GM12865 (cell line): ENCODE results near the gene IQGAP3.

ENCODE experiments used
- DNase-seq: peaks from one replicate; pipeline ENCODE4 v3.0.0; 2010; ENCODE audit warnings: low read depth
- H3K4me3 ChIP-seq: 2 replicates; pipeline ENCODE4 v1.5.1; 2011; ENCODE audit warnings: mild to moderate bottlenecking, low read depth, low read length, control low read depth
- TF ChIP-seq, protein P1 (sequence below): IDR thresholded peaks from 2 replicates; pipeline ENCODE4 v1.5.1; 2011; ENCODE audit warnings: low read length, control low read depth, low read depth, inconsistent platforms; ENCODE audit not compliant: insufficient read depth; ENCODE audit errors: missing control alignments

The IQGAP3 gene

GRCh38 chr1:156586892-156587477 lies 14.6 kb upstream of the IQGAP3 start:
- no peak overlapping the region for H3K4me3 ChIP-seq
- no peak for DNase-seq
- TF ChIP-seq, protein P1, sequence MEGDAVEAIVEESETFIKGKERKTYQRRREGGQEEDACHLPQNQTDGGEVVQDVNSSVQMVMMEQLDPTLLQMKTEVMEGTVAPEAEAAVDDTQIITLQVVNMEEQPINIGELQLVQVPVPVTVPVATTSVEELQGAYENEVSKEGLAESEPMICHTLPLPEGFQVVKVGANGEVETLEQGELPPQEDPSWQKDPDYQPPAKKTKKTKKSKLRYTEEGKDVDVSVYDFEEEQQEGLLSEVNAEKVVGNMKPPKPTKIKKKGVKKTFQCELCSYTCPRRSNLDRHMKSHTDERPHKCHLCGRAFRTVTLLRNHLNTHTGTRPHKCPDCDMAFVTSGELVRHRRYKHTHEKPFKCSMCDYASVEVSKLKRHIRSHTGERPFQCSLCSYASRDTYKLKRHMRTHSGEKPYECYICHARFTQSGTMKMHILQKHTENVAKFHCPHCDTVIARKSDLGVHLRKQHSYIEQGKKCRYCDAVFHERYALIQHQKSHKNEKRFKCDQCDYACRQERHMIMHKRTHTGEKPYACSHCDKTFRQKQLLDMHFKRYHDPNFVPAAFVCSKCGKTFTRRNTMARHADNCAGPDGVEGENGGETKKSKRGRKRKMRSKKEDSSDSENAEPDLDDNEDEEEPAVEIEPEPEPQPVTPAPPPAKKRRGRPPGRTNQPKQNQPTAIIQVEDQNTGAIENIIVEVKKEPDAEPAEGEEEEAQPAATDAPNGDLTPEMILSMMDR: no peak

DNA sequence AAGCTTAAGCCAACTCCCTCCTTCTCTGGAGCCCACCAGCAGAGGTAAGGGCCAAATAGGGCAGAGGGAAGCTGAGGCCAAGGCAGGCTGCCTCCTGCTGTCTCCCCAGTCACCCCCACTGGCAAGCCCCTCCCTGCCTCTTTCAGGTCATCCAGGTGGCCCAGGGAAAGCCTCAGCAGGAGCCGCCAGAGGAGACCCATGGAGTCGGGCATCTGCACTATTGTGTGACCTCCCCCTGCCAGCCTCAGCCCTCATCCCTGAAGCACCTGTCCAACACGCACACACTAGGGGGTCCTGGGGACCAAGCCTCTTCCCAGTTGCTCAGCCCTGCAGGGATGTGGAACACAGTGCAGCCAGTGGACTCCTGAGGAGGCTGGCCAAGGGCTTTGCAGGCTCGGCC lies 14.0 kb upstream of the IQGAP3 start:
- TF ChIP-seq, protein P1: no peak
- no peak overlapping the region for H3K4me3 ChIP-seq
- no peak for DNase-seq

DNA sequence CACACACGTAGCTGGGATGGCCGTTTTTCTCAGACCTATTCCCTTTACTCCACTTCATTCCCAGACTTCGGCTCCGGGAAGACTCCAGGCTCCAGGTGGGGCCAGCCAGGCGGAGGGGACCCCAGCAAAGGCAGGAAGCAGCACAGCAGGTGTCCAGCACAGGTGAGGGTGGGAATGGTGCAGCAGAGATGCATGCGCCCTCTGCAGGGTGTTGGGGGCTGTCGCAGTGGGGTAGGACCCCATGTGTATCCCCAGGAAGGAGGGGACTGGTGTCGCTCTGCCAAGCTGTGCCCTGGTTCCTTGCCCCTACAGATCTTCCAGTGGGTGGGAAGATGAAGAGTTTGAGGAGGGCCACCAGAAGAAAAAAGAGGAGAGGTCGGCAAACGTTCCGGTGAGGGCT lies 12.4 kb upstream of the IQGAP3 start:
- TF ChIP-seq, protein P1: peak; percentile 56
- DNase-seq: peak; percentile 40
- no peak overlapping the region for H3K4me3 ChIP-seq

DNA sequence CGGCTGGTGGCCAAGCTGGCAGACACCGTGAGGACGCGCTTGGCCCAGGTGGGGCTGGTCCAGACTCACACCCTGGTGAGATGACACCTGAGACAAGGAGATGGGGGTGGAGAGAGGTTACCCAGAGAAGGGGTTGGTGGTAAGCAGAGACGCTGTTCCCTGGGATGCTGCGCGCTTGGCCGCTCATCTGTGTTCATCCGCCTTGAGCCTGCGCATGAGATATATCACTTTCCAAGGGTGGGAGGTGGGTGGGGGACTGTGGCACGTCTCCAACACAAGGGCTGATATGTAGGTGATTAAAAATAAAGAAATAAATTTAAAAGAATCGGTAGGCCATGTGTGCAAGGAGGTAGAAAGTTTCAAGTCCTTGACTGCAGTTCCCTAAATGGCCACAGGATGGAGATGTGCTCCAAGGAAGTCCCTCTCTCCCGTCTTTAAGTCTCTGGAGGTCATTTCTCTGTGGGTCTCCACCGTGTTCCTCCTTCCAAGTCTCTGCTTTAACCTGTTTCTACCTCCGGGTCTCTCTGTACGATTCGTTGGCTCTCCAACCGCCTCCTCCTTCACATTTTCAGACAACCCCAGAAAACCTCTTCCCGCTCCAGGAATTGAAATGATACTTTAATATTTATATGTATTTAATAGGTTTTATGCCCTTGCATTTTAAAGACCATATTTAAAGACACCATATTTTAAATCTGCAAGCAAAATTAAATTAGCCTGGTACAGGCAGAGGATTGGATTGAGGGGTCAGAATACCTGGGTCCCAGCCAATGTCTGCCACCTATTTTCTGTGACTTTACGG lies 11.7 kb upstream of the IQGAP3 start:
- TF ChIP-seq, protein P1: peak; percentile 94
- H3K4me3 ChIP-seq: no peak overlapping the region
- DNase-seq: peak; percentile 93

DNA sequence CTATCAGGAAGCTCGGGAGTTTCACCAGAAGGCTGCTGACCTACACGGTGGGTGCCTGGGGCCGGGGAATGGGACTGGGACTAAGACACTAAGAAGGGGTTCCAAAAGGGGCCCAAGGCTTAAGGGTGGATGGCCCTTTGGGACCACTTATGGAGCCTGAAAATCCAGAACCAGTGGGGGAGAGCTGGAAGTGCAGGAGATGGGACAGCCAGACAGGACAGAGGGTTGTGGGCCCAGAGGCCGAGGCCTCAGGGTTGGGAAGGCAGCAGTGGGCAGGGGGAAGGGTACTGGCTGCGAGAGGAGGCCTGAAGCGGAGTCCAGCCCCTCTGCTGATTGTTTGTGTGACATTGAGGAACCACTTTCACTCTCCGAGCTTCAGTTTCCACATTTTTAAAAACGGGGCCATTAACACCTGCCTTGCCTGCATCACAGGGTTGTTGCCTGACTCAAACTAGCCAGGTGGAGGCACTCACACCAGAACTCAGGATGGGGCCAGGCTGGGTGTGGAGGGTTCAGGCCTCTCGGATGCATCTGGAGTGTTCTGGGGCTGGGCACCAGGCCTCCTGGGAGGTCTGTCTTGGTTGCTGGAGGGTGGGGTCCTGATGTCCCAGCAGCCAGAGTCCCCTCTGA lies 10.1 kb upstream of the IQGAP3 start:
- DNase-seq: peak; percentile 16
- no peak overlapping the region for H3K4me3 ChIP-seq
- TF ChIP-seq, protein P1: no peak

- no peak for DNase-seq
- TF ChIP-seq, protein P1: no peak
- H3K4me3 ChIP-seq: no peak overlapping the region
Observed at GRCh38 chr1:156581661-156582387, 9.5 kb upstream of the IQGAP3 start.
